Caco-2 (cell line): ENCODE results near the gene IL17RB. TPM values are rescaled to one million over a fixed set of nuclear protein-coding genes. Genes with fewer than 3 reads are reported as not detected.

Experiments
- BruUV-seq: library from RNA; stranded (reverse); fragments of 400-500 nt; replicated peaks from 2 replicates; lab custom pipeline; 2021; lab: Mats Ljungman, UMichigan
- CTCF ChIA-PET: fragments of 300-600 bp; sonication (Branson Sonifier 250); formaldehyde crosslinking; loops from one replicate; lab custom pipeline; 2022; ENCODE audit warnings: antibody characterized with exemption; lab: Charles Lee
- POLR2A ChIA-PET: fragments of 300-600 bp; sonication (Branson Sonifier 250); formaldehyde crosslinking; loops from one replicate; lab custom pipeline; 2022; ENCODE audit warnings: antibody characterized with exemption; lab: Charles Lee
- DNase-seq, 2 experiments: peaks; one replicate each; pipeline versions ENCODE4 v3.0.0 to v3.0.0-alpha.2; 2020 to 2022
- H3K27me3 ChIP-seq: replicated peaks from 2 replicates; pipeline ENCODE4 v1.6.0; 2011; ENCODE audit warnings: low read length; ENCODE audit not compliant: control insufficient read depth, insufficient read depth
- H3K36me3 ChIP-seq: 2 replicates; pipeline ENCODE4 v1.5.1; 2011; ENCODE audit warnings: low read length; ENCODE audit not compliant: control insufficient read depth, insufficient read depth
- H3K4me1 ChIP-seq: fragments of 250-450 bp; sonication (Bioruptor Pico); 2 replicates; pipeline ENCODE4 v1.5.1; 2020; ENCODE audit warnings: mild to moderate bottlenecking
- H3K4me3 ChIP-seq: 2 replicates; pipeline ENCODE4 v1.5.1; 2011; ENCODE audit warnings: low read depth, mild to moderate bottlenecking, control low read depth, low read length
- H3K9me3 ChIP-seq: fragments of 250-450 bp; sonication (Bioruptor Pico); 2 replicates; pipeline ENCODE4 v1.5.1; 2020; ENCODE audit warnings: mild to moderate bottlenecking, moderate library complexity
- H3K27ac Mint-ChIP-seq: one replicate; pipeline ENCODE4 v1.8.0; 2022; ENCODE audit warnings: mixed read lengths; ENCODE audit not compliant: unreplicated experiment
- H3K27me3 Mint-ChIP-seq: one replicate; pipeline ENCODE4 v1.8.0; 2022; ENCODE audit warnings: mixed read lengths; ENCODE audit not compliant: insufficient read depth, unreplicated experiment
- H3K36me3 Mint-ChIP-seq: one replicate; pipeline ENCODE4 v1.8.0; 2022; ENCODE audit warnings: mild to moderate bottlenecking, mixed read lengths; ENCODE audit not compliant: insufficient read depth, unreplicated experiment
- H3K4me1 Mint-ChIP-seq: one replicate; pipeline ENCODE4 v1.8.0; 2022; ENCODE audit warnings: low read depth, mixed read lengths; ENCODE audit not compliant: unreplicated experiment
- H3K4me3 Mint-ChIP-seq: one replicate; pipeline ENCODE4 v1.8.0; 2022; ENCODE audit warnings: mild to moderate bottlenecking, moderate library complexity, mixed read lengths; ENCODE audit not compliant: unreplicated experiment
- H3K9me3 Mint-ChIP-seq: one replicate; pipeline ENCODE4 v1.8.0; 2022; ENCODE audit warnings: mixed read lengths; ENCODE audit not compliant: unreplicated experiment
- CTCF ChIP-seq, 2 experiments: fragments of 200-600 bp in 1 of 2; IDR thresholded peaks; 1 replicate in 1 of 2; 2 replicates in 1 of 2; pipeline versions ENCODE4 v1.5.1 to v1.8.0; 2011 to 2022; ENCODE audit warnings: antibody characterized with exemption in 1 of 2, control low read depth in 1 of 2, inconsistent platforms in 1 of 2, low read depth in 1 of 2, low read length in 1 of 2, mild to moderate bottlenecking in 1 of 2, moderate library complexity in 1 of 2; ENCODE audit not compliant: insufficient read depth in 1 of 2, severe bottlenecking in 1 of 2, unreplicated experiment in 1 of 2
- intact Hi-C: fragments of 100-400 bp; cut with micrococcal nuclease; formaldehyde crosslinking; loops from one replicate; pipeline ENCODE4 v1.10.0; 2022; ENCODE audit not compliant: unreplicated experiment
- total RNA-seq: library from RNA; stranded (reverse); gene quantifications from 2 replicates; pipeline ENCODE4 v1.2.3, GENCODE V29; 2022

The IL17RB gene
- total RNA-seq, 1 experiment from 2014 or later, result 27.5 TPM

DNA sequence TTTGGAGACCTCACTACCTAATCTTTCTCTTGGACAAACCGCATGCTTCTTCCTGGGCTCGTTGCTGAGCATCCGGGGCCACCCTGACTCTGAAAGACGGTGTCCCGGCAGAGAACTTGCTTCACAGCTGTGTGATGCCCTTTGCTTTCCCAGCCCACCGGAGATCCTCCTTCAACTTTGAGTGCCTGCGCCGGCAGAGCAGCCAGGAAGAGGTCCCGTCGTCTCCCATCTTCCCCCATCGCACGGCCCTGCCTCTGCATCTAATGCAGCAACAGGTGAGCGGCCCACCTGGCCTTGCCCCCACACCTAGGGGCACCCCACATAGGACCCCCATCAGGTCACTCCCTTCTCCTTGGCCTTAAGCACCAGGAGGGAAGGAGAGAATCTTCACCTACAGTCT is 37.9 kb upstream of the IL17RB start:
- peaks cover 25% of the 10 kb centered on the region for H3K4me1 ChIP-seq
- ChIA-PET POLR2A (no interaction called here), CTCF (no interaction called here)
- no peaks in the 10 kb centered on the region for H3K9me3 Mint-ChIP-seq
- H3K36me3 ChIP-seq, result no peaks in the 10 kb centered on the region
- no TSS peak for BruUV-seq
- no peak for DNase-seq
- intact Hi-C loops, result no loop called here
- no peak overlapping the region for H3K4me3 Mint-ChIP-seq
- no peaks in the 10 kb centered on the region for H3K9me3 ChIP-seq
- H3K36me3 Mint-ChIP-seq, result peaks cover 15% of the 10 kb centered on the region
- no peaks in the 10 kb centered on the region for H3K27me3 Mint-ChIP-seq
- H3K27ac Mint-ChIP-seq, result no peak overlapping the region
- peaks cover 20% of the 10 kb centered on the region for H3K4me1 Mint-ChIP-seq
- no peak overlapping the region for H3K4me3 ChIP-seq
- no peak for TF ChIP-seq CTCF (IDR thresholded peaks at IDR 0.05; ENCODE audit: insufficient read depth in 1 of 2, low read depth in 1 of 2, low read length in 1 of 2, severe bottlenecking in 1 of 2, unreplicated experiment in 1 of 2)
- H3K27me3 ChIP-seq, result no peaks in the 10 kb centered on the region

DNA sequence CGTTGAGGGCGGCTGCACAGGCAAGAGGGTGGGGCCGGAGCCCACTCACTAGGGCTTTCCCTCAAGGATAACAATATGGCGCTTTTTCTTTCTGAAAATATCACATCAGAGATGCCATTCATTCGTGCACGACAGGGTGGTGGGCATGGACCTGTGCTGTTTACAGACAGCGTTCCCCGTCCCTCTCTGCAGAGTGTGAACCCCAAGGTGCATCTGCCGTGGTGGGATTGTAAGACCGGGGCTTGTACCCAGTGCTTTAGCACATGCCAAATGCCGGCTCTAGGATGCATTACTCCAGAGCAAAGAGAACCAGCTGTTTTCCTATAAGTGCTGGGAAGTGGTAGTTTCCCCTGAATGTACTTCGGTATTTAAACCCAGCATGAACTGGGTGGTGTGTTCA is 37.1 kb upstream of the IL17RB start:
- H3K36me3 Mint-ChIP-seq, result peaks cover 15% of the 10 kb centered on the region
- TF ChIP-seq CTCF (IDR thresholded peaks at IDR 0.05; ENCODE audit: insufficient read depth in 1 of 2, low read depth in 1 of 2, low read length in 1 of 2, severe bottlenecking in 1 of 2, unreplicated experiment in 1 of 2), result no peak
- no peak overlapping the region for H3K4me3 Mint-ChIP-seq
- POLR2A ChIA-PET, result no interaction called here
- peaks cover 25% of the 10 kb centered on the region for H3K4me1 ChIP-seq
- no peak overlapping the region for H3K27ac Mint-ChIP-seq
- H3K4me1 Mint-ChIP-seq, result peaks cover 20% of the 10 kb centered on the region
- no peaks in the 10 kb centered on the region for H3K36me3 ChIP-seq
- intact Hi-C loops, result no loop called here
- CTCF ChIA-PET, result no interaction called here
- no peaks in the 10 kb centered on the region for H3K9me3 Mint-ChIP-seq
- no peaks in the 10 kb centered on the region for H3K27me3 Mint-ChIP-seq
- no peaks in the 10 kb centered on the region for H3K9me3 ChIP-seq
- no TSS peak for BruUV-seq
- H3K4me3 ChIP-seq, result no peak overlapping the region
- DNase-seq, result no peak
- H3K27me3 ChIP-seq, result no peaks in the 10 kb centered on the region

DNA sequence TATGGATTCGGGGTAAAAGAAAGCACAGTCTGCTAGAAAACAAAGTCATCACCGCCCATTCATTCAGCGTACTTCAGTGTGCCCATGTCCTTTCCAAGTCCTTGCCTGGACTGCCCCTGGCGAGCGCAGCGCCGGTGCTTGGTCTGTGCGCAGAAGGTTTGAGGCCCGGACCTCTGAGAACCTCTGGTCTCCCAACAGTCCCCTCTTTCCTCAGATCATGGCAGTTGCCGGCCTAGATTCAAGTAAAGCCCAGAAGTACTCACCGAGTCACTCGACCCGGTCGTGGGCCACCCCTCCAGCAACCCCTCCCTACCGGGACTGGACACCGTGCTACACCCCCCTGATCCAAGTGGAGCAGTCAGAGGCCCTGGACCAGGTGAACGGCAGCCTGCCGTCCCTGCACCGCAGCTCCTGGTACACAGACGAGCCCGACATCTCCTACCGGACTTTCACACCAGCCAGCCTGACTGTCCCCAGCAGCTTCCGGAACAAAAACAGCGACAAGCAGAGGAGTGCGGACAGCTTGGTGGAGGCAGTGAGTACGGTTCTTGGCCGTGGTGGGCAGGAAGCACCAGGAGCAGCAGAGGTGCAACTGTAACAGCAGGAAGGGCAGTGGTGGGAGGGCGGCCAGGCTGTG is 36.5 kb upstream of the IL17RB start:
- Histone ChIP-seq H3K9me3 (no peaks in the 10 kb centered on the region), H3K27me3 (no peaks in the 10 kb centered on the region), H3K36me3 (0 out of 2 replicates have a peak, but pooled peaks cover under 1% of the 10 kb centered on the region), H3K4me1 (peaks cover 19% of the 10 kb centered on the region), H3K4me3 (no peak overlapping the region)
- BruUV-seq, result no TSS peak
- no peak overlapping the region for H3K27ac Mint-ChIP-seq
- no peak for TF ChIP-seq CTCF (IDR thresholded peaks at IDR 0.05; ENCODE audit: insufficient read depth in 1 of 2, low read depth in 1 of 2, low read length in 1 of 2, severe bottlenecking in 1 of 2, unreplicated experiment in 1 of 2)
- H3K36me3 Mint-ChIP-seq, result peaks cover 15% of the 10 kb centered on the region
- ChIA-PET CTCF (no interaction called here), POLR2A (no interaction called here)
- intact Hi-C loops, result no loop called here
- DNase-seq, result no peak
- H3K4me3 Mint-ChIP-seq, result no peak overlapping the region
- H3K9me3 Mint-ChIP-seq, result no peaks in the 10 kb centered on the region
- no peaks in the 10 kb centered on the region for H3K27me3 Mint-ChIP-seq
- peaks cover 16% of the 10 kb centered on the region for H3K4me1 Mint-ChIP-seq
